Measurements from ENCODE around the gene LRP5. TPM values are rescaled to one million over a fixed set of nuclear protein-coding genes. Genes with fewer than 3 reads are reported as not detected.
"Not testable (repeated sequence)": the region's sequence is repeated elsewhere in the genome, so short reads cannot be mapped to it uniquely, and the experiment has no call there.

LRP5 gene
- total RNA-seq, 1 experiment from 2014 or later: 14.2 TPM

DNA sequence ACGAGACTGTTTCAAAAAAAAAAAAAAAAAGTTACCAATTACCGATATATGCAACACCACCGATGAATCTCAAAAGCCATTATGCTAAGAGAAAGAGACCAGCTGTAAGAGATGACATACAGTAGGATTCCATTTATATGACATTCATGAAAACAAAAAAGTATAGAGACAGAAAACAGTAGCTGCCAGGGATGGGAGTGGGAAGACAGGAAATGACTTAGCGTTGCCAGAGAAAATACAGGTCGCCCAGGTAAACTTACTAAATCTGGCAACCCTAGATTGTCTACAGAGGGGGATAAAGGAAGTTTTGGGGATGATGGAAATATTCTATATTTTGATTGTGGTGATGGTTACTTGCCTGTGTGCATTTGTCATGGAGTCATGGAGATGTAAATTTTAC is 32.7 kb upstream of the LRP5 start:
- no peak for DNase-seq (ENCODE audit: extremely low read depth, low read depth)

DNA sequence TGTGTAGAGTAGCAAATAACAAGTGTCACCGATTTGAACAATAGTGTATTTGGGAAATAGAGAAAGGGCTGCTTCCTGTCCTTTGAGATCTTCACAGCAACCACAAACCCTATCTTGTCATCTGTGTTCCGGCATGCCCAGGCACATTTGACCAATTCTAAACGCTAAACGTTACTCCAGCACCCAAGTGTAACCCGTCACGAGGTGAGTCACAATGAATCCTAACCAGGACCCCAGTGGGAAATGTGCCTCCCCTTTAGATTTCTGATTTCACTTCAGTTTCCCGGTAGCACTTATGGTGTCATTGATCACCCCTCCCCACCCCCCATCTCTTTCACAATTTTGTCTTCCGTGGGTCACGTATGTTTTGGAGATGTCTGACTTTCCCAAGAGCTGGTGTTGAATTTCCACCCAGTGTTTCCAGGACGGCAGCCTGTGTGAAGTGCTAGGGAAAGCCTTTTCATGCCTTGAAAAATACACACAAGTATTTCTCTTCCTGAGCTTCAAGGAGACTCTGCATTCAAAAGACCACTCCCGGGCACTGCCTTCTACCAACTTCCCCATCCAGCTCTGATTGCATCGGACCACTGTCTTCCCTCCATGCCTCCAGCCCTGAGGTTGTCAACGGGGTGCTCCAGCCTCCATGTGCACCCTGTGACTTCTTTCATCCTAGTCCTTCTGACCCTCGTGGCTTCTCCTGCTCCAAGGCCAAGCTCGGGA is 30.1 kb upstream of the LRP5 start:
- DNase-seq (ENCODE audit: extremely low read depth, low read depth): no peak

DNA sequence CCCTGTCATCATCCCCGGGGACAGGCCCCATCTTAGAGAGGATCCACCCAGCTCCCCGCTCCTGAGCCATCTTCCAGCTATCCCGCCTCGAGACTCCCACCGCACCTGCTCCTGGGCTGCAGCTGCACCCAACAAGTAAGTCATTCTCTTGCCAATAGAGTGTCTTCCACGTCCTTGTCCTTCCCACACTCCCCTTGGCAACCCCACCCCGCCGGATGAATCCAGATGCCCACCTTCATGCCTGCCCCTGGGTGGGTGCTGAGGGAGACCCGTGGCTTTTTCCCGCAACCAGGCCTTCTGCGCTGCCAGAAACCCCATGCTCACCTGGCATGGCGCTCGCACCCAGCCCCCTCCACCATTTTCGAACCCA is 29.5 kb upstream of the LRP5 start:
- DNase-seq (ENCODE audit: extremely low read depth, low read depth): no peak

DNA sequence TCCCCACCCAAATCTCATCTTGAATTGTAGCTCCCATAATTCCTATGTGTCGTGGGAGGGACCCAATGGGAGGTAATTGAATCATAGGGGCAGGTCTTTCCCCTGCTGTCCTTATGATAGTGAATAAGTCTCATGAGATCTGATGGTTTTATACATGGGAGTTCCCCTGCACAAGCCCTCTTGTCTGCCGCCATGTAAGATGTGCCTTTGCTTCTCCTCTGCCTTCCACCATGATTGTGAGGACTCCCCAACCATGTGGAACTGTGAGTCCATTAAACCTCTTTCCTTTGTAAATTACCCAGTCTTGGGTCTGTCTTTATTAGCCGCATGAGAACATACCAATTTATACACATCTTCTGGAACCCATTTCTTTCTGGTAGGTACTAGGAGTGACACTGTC is 27.8 kb upstream of the LRP5 start:
- DNase-seq (ENCODE audit: extremely low read depth, low read depth): not testable (repeated sequence)

DNA sequence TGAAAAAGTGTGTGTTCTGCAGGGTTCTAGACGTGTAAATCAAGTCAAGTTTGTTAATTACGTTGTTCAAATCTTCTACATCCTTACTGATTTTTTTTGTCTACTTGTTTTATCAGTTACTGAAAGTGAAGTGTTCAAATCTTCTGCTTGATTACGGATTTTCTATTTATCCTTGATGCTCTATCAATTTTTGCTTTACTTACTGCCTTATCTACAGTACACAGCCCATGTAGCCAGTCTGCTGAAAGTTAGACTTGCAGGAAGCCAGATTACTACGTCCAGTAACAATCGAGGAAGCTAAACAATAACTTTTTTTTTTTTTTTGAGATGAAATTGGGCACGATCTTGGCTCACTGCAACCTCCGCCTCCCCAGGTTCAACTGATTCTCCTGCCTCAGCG is 25.0 kb upstream of the LRP5 start:
- no peak for DNase-seq (ENCODE audit: extremely low read depth, low read depth)

DNA sequence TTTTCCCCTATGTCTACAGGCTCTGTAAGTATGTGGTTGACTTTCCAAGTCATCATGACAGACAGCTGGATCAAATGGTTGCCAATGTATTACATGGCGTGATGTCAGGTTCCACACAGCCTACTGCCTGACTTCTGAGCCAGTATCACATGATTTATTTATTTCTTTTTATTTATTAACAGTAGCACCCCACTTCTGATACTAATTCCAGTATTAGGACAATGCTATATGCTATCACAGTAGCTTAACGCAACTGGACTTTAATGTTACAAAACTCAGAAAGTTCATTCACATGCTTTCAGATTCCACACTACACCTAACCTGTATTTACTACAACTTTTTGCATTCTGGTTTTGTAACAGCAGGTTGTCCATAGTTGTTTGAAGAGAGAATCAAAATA is 22.9 kb upstream of the LRP5 start:
- DNase-seq (ENCODE audit: extremely low read depth, low read depth): no peak

DNA sequence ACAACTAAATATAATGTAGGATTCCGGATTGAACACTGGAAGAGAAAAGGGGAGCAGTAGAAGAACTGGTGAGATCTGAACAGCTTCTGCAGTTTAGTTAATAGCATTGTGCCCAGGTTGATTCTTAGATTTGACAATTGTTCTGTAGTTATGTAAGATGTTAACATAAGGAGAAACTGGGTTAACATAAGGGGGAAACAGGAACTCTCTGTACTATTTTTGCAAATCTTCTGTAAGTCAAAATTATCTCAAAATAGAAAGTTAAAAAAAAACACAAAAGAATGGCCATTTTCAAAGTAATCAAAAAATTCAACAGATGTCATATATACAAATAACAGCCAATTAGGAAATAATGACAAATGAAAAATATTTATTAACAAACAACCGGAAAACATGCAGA is 18.7 kb upstream of the LRP5 start:
- DNase-seq (ENCODE audit: extremely low read depth, low read depth): no peak

DNA sequence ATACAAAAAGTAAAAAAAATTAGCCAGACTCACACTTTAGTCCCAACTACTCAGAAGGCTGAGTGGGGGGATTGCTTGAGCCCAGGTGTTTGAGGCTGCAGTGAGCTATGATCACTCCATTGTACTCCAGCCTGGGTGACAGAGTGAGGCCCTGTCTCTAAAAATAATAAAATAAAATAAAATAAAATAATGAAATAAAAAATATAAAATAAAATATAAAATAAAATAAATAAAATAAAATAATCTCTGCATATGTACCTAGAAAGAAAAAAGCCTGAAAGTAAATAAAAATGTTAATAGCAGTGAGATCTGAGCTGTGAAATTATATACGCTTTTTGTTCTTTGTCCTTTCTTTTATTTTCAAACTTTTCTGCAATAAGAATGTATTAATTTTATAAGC is 17.1 kb upstream of the LRP5 start:
- DNase-seq (ENCODE audit: extremely low read depth, low read depth): no peak

DNA sequence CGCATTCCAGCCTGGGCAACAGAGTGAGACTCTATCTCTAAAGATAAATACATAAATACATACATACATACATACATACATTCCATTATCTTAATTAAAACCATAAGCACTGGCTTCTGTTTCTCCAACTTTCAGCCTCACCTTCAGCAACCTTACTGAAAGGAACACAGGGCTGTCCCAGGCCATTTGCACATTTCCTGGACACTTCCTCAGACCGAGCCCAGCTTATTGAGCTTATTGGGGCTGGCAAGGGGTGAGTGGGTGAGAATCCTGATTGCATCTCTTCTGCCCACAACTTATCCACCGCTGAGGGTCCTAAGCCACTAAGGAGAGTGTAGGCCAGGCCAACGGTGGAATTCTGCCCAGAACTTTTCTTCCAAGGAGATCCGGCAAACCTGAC is 16.5 kb upstream of the LRP5 start:
- DNase-seq (ENCODE audit: extremely low read depth, low read depth): no peak

DNA sequence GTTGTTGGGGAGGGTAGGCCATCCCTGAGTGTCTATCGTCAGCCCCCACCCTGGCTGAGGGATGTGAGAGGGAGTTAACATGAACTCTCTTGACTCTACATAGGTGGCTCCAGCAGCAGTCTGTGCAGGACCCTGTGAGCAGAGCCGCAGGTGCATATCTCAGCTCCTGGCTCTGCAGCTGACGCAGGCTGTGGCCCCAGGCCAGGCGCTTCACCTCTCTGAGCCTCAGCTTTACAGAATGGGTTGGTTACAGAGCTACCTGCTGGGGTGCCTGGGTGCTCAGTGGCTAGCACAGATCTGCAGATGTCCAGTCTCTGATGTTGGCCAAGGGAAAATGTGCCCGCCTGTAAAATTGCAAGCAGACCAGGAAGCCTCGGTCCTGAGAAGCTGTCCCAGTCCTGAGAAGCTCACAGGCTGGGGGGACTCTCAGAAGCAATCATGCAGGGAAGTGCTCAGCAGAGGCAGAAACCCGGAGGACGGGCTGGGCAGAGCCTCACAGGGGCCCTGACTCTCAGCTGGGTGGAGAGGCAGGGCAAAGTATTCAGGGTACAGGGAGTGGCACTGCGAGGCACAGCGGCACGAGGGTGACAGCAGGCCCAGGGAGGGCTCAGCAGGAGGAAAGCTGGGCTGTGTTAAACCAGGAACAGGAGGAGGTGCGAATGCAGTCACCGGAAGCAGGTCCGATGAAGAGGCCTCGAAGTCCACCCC is 15.9 kb upstream of the LRP5 start:
- DNase-seq (ENCODE audit: extremely low read depth, low read depth): no peak

DNA sequence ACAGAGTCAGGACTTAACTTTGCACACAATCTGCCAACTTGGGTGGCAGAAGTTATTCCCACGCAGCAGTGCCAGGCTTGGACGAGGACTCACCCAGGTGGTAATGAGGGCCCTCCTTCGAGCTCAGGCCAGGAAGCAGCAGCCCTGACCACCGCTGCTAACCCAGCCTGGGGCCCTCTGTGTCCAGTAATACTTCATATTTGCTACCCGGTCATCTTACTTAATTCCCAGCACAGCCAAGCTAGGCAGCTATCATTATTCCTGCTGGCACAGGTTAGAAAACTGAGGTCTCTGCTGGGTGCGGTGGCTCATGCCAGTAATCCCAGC is 15.4 kb upstream of the LRP5 start:
- no peak for DNase-seq (ENCODE audit: extremely low read depth, low read depth)

DNA sequence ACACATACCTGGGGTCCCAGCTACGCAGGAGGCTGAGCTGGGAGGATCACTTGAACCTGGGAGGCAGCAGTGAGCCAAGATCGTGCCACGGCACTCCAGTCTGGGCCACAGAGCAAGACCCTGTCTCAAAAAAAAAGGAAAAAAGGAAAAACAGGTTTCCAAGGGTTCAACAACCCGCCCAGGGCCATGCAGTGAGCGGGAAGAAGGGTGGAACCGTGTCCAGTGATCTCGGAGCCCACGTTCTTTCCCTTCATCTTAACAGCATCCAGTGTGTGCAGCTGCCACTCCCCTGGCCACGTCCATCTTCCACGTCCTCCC is 14.9 kb upstream of the LRP5 start:
- DNase-seq (ENCODE audit: extremely low read depth, low read depth): no peak

DNA sequence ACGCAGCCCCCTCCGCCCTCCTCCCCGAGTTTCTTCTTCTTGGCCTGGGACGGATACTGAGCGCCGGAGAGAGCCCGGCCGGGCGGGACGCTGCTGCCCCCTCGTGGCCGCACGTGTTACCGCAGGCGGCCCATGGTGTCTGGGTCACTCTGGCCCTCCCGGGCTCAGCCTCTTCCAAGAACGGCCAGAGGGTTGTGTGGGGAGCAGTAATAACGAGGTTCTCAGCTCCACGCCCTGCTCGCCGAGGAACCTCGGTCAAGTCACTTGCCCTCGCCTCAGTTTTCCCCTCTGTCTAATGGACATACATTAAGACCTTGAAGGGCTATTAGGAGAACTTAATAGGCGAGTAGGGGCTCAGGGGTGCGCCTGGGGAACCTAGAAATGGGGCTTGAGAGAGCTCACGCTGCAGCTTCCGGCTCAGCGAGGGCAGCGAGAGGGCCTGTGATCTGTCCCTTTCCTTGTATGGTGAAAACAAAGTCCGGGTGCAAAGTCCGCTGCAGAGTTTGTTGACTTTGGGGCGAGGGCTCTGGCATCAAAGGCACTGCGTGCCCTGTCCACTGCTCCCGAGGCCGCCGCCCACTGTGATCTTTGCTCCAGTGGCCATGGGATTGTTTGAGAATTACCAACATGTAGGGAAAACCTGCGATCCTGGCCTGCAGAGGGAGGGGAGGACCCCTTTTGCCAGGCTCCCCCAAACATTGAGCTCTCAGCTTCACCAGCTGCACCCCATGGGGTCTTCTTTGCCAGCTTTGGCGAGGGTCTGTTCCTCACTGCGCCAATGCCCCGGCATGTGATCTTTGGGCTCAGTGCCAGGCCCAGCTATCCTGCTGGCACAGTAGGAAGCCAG is 14.4 kb upstream of the LRP5 start:
- peak; percentile 56 for DNase-seq (ENCODE audit: extremely low read depth, low read depth)

DNA sequence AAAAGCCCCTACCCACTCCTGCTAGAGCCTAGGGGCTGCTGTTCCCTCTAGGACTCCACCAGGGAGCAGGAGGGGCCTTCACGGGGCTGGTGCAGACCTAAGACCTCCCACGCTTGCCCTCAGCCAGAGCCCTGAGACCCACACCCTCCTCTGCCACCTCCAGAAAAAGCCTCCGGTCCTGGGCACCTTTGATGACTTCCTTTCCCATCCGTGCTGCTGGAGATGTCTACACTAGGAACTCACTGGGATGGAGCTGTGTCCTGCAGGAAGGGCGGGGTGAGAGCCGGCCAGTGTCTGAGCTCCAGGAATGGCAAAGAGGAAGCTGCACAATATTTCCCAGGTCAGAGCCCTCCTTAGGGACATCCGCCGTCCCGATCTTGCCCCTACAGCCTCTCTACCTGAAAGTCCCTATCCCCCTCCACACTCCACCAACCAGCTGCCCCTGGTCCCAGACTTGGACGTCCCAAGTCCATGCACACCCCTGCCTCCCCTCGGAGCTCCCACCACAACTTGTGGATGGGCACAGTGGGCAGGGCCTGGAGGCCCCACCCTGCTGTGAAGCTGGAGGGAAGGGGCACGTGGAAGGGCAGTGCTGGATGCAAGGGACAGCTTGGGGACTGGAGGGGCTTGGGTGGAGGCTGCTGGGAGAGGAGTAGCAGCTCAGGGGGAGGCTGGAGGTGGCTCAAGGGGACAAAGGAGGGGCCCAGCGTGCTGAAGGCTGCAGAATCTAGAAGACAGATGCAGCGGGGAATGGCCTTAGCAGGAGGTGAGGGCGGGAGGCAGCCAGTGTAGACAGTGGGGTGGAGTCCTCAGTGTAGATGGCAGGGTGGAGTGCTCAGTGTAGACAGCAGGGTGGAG is 13.5 kb upstream of the LRP5 start:
- no peak for DNase-seq (ENCODE audit: extremely low read depth, low read depth)

DNA sequence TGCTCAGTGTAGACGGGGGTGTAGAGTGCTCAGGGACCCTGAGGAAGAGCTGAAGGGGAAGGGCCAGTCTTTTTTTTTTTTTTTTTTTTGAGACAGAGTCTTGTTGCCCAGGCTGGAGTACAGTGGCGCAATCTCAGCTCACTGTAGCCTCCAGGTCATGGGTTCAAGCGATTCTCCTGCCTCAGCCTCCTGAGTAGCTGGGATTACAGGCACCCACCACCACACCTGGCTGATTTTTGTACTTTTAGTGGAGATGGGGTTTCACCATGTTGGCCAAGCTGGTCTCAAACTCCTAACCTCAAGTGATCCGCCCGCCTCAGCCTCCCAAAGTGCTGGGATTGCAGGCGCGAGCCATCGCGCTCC is 12.9 kb upstream of the LRP5 start:
- not testable (repeated sequence) for DNase-seq (ENCODE audit: extremely low read depth, low read depth)

DNA sequence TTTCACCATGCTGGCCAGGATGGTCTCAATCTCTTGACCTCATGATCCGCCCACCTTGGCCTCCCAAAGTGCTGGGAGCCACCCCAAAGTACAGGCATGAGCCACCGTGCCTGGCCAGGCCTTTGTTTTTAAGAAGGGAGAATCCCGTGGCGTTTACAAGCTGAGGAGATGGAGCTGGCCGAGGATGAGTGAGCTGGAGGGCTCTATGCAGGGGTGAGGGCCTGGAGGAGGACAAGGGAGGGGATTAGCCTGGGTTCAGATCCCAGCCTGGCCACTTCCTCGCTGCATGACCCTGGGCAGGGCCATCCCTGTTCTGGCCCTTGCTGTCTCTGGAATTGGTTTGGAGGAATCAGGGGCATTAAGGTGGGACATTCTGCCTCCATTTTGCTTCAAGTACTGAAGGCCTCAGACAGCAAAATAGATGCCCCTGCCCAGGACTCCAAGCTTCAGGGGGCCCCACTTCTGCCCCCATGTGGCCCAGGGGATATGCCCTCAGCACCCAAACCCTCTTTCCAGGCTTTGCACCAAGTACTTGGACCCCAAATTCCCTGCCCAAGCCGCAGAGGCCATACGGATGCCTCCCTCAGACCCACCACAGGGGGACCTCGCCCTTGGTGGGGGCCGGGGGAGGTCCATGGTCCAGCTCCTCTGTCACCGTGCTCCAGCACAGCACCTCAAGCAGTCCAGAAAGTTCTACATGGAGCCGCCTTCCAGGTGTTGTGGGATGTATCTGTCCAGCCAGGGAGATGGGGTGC is 12.1 kb upstream of the LRP5 start:
- no peak for DNase-seq (ENCODE audit: extremely low read depth, low read depth)

DNA sequence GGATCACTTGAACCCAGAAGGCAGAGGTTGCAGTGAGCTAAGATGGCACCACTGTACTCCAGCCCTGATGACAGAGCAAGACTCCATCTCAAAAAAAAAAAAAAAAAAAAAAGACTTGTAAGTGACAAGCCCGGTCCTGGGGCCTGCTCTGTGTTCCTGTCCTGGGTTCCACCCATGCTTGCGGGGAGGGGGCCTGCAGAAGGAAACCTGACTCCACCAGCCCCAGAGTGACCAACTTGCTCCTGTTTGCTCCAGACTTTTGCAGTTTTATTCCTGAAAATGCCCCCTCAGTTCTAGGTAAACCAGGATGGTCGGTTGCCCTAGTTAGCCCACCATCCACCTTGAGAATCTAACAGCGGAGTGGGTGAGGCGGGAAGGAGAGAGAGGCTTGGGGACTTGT is 10.1 kb upstream of the LRP5 start:
- DNase-seq (ENCODE audit: extremely low read depth, low read depth): no peak

DNA sequence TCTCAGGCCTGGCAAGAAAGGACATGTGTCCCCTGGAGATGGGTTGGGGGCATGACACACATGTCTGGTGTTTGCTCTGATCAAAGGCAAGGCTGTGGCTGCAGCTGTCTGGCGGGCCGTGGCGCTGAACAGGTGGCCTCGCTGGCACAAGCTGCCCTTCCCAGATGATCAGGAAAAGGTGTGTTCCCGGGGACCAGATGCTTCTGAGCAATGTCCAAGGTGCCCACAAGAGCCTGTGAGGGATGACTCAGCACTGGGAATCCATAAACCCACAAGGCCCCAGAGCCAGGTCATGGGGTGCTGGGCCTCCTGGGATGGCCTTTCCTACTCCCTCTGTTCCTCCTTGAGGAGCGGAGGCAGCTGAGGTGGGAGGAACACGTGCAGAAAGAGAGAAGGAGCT is 9.7 kb upstream of the LRP5 start:
- no peak for DNase-seq (ENCODE audit: extremely low read depth, low read depth)

DNA sequence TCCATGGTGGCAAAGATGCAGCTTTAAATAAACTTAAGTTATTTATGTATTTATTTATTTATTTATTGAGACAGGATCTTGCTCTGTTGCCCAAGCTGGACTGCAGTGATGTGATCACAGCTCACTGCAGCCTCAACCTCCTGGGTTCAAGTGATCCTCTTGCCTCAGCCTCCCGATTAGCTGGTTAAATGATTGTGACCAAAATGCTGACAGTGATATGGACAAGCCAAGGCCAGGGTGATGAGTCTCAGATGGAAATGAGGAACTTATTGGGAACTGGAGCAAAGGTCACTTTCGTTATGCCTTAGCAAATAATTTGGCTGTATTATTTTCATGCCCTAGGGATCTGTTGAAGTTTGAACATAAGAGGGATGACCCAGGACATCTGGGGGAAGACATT is 9.3 kb upstream of the LRP5 start:
- no peak for DNase-seq (ENCODE audit: extremely low read depth, low read depth)

DNA sequence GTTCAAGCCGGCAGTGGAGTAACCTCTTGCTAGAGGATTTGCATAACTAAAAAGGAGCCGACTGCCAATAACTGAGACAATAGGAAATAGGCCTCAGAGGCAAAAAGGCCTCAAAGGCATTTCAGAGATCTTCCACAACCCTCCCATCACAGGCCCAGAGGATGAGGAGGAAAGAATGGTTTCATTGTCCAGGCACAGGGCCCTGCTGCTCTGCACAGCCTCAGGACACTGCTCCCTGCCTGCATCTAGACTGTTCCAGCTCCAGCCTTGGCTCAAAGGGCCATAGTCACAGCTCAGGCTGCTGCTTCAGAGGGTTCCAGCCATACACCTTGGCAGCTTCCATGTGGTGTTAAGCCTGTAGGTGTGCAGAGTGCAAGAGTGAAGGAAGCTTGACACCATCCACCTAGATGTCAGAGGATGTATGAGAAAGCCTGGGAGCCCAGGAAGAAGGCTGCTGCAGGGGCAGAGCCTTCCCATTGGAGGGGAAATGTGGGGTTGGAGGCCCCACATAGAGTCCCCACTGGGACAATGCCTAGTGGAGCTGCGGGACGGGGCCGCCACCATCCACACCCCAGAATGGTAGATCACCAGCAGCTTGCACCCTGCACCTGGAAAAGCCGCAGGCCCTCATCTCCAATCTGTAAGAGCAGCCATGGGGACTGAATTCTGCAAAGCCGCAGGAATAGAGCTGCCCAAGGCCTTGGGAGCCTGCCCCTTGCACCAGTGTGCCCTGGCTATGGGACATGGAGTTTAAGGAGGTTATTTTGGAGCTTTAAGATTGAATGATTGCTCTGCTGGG is 8.2 kb upstream of the LRP5 start:
- no peak for DNase-seq (ENCODE audit: extremely low read depth, low read depth)

All from NCI-H460 (cell line).